CD4-positive, alpha-beta memory T cell (primary cell): Measurements from ENCODE around the gene PDE6A. TPM values are rescaled to one million over a fixed set of nuclear protein-coding genes. Genes with fewer than 3 reads are reported as not detected.

Experiments used
- CTCF ChIA-PET: fragments of 350-600 bp; sonication (Branson Sonifier 250); formaldehyde crosslinking; loops from one replicate; lab custom pipeline; 2021; ENCODE audit warnings: inconsistent platforms; ENCODE audit not compliant: partially characterized antibody; lab: Charles Lee
- POLR2A ChIA-PET: fragments of 350-600 bp; sonication (Branson Sonifier 250); formaldehyde crosslinking; loops from one replicate; lab custom pipeline; 2021; ENCODE audit not compliant: partially characterized antibody; lab: Charles Lee
- DNase-seq, 5 donors: peaks; one replicate each; pipeline versions ENCODE4 v3.0.0 to v3.0.0-alpha.2; 2020 to 2022; ENCODE audit warnings: mixed read lengths in 1 of 5
- H3K27ac ChIP-seq: one replicate; pipeline ENCODE4 v1.7.0; 2013; ENCODE audit warnings: low read depth, low read length
- H3K27me3 ChIP-seq: 2 replicates; pipeline ENCODE4 v1.7.0; 2013; ENCODE audit warnings: mild to moderate bottlenecking, low read length, moderate library complexity; ENCODE audit not compliant: insufficient read depth
- H3K36me3 ChIP-seq: 2 replicates; pipeline ENCODE4 v1.7.0; 2013; ENCODE audit warnings: mild to moderate bottlenecking, low read length, moderate library complexity; ENCODE audit not compliant: insufficient read depth
- H3K4me1 ChIP-seq: 2 replicates; pipeline ENCODE4 v1.7.0; 2013; ENCODE audit warnings: mild to moderate bottlenecking, low read length, moderate library complexity; ENCODE audit not compliant: insufficient read depth
- H3K4me3 ChIP-seq, 2 donors: one replicate each; pipeline ENCODE4 v1.7.0; 2013; ENCODE audit warnings: low read length in 2 of 2, mild to moderate bottlenecking in 1 of 2
- H3K9me3 ChIP-seq, 2 donors: one replicate each; pipeline ENCODE4 v1.7.0; 2013; ENCODE audit warnings: low read length in 2 of 2, control low read depth in 1 of 2; ENCODE audit not compliant: control insufficient read depth in 1 of 2
- H3K27ac Mint-ChIP-seq, 7 donors: one replicate each; pipeline ENCODE4 v1.8.0; 2020 to 2021; ENCODE audit warnings: mixed read lengths in 7 of 7, mild to moderate bottlenecking in 6 of 7, inconsistent platforms in 3 of 7, moderate library complexity in 3 of 7
- H3K27me3 Mint-ChIP-seq, 2 donors: one replicate each; pipeline ENCODE4 v1.8.0; 2020 to 2021; ENCODE audit warnings: mixed read lengths in 2 of 2
- H3K36me3 Mint-ChIP-seq, 2 donors: one replicate each; pipeline ENCODE4 v1.8.0; 2020 to 2021; ENCODE audit warnings: mixed read lengths in 2 of 2, inconsistent platforms in 1 of 2, mild to moderate bottlenecking in 1 of 2
- H3K4me1 Mint-ChIP-seq, 4 donors: one replicate each; pipeline ENCODE4 v1.8.0; 2020 to 2021; ENCODE audit warnings: mixed read lengths in 4 of 4, mild to moderate bottlenecking in 1 of 4
- H3K4me3 Mint-ChIP-seq, 8 donors: one replicate each; pipeline ENCODE4 v1.8.0; 2020 to 2021; ENCODE audit warnings: mixed read lengths in 8 of 8, mild to moderate bottlenecking in 7 of 8, moderate library complexity in 6 of 8, inconsistent platforms in 3 of 8
- H3K9me3 Mint-ChIP-seq, 8 donors: one replicate each; pipeline ENCODE4 v1.8.0; 2020 to 2021; ENCODE audit warnings: mixed read lengths in 8 of 8, mild to moderate bottlenecking in 5 of 8, inconsistent platforms in 3 of 8, moderate library complexity in 1 of 8
- intact Hi-C: fragments of 100-400 bp; cut with micrococcal nuclease; formaldehyde crosslinking; loops from one replicate; pipeline ENCODE4 v1.15.1; 2023
- polyA plus RNA-seq, 2 donors: library from polyadenylated mRNA; unstranded; fragments of 300-500 nt; fragmentation: Illumina TruSeq; gene quantifications; one replicate each; pipeline ENCODE4 v1.2.3, GENCODE V29; 2021
- total RNA-seq, 2 experiments: library from RNA; stranded (reverse); gene quantifications; one replicate each; pipeline ENCODE4 v1.2.3, GENCODE V29; 2021

The PDE6A gene
- total and polyA plus RNA-seq, 4 experiments from 2014 or later: not detected

DNA sequence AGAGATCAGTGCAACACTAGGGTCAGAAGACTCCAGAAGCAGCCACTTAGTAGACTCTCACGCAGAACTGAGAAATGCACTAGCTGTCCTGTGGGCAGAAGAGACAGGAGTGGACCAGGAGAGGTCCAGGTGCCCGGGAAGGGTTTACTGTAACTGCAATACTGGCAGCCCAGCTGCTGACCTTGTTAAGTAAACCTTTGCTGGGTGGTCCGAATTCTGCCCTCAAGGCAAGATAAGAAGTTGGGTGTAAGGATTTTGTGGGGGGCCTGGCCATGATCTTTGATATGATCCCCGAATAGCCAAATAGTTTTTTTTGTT, 91.3 kb downstream of the PDE6A start:
- Mint-ChIP-seq H3K36me3 (peaks cover 8 to 11% of the 10 kb centered on the region in 2 donors), H3K27me3 (no peaks in the 10 kb centered on the region), H3K9me3 (no peaks in the 10 kb centered on the region), H3K27ac (no peak overlapping the region), H3K4me1 (no peaks in the 10 kb centered on the region), H3K4me3 (no peak overlapping the region)
- H3K27me3 ChIP-seq: no peaks in the 10 kb centered on the region
- CTCF ChIA-PET: interaction anchor here (0.8 to 5.6 kb wide), 27 partner anchors 9 to 225 kb away, joined by 3 to 38 read pairs (median 5); no protein-coding TSS in a partner anchor
- H3K36me3 ChIP-seq: no peaks in the 10 kb centered on the region
- no peak overlapping the region for H3K27ac ChIP-seq
- POLR2A ChIA-PET: no interaction called here
- no peak for DNase-seq
- intact Hi-C loops: loop anchor here (1.0 to 2.0 kb wide), 2 partner anchors 18 to 217 kb away; no protein-coding TSS in a partner anchor
- H3K4me3 ChIP-seq: no peak overlapping the region
- no peaks in the 10 kb centered on the region for H3K4me1 ChIP-seq
- no peaks in the 10 kb centered on the region for H3K9me3 ChIP-seq

DNA sequence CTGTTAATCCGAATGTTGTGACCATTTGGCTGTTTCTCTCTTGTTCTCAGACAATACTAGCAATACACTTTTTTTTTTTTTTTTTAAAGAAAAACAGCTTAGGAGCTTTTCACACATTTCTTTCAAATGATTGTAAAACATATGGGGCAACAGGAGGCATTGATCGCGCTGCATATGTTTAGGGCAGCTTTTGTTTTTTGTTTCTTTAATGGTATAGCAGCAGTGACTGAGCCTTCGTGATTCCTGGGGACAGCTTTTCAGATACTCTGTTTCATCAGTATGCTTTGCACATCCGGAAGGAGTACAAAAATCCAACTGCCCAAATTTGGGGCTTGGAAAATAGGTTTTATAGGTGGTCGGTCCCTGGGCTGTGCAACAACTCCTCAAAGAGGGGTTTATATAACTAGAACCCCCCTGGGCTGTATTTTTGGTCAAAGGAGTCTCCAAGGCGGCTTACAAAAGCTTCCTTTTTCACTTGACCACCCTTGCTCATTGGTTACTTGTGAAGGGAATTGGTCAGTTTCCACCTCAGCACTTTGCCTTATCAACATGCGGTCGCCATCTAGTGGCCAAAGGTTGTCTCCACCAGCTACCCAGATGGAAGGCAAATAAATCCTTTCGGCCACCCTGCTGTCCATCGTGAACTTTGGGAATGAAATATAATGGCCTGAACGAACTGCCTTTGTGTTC, 91.8 kb downstream of the PDE6A start:
- H3K36me3 Mint-ChIP-seq: peaks cover 8 to 16% of the 10 kb centered on the region in 2 donors
- no peak overlapping the region for H3K27ac ChIP-seq
- no peaks in the 10 kb centered on the region for H3K4me1 Mint-ChIP-seq
- no peaks in the 10 kb centered on the region for H3K36me3 ChIP-seq
- intact Hi-C loops: loop anchor here (1.0 to 2.0 kb wide), 2 partner anchors 18 to 216 kb away; no protein-coding TSS in a partner anchor
- H3K27me3 ChIP-seq: no peaks in the 10 kb centered on the region
- no peaks in the 10 kb centered on the region for H3K4me1 ChIP-seq
- H3K4me3 Mint-ChIP-seq: no peak overlapping the region
- peak in 3 of 5 donors; percentile 10 to 19 (median 12) for DNase-seq
- H3K9me3 Mint-ChIP-seq: no peaks in the 10 kb centered on the region
- ChIA-PET CTCF (interaction anchor here (0.8 to 5.6 kb wide), 38 partner anchors 9 to 224 kb away, joined by 3 to 38 read pairs (median 4); no protein-coding TSS in a partner anchor), POLR2A (no interaction called here)
- no peaks in the 10 kb centered on the region for H3K27me3 Mint-ChIP-seq
- H3K27ac Mint-ChIP-seq: no peak overlapping the region
- H3K9me3 ChIP-seq: no peaks in the 10 kb centered on the region
- no peak overlapping the region for H3K4me3 ChIP-seq

DNA sequence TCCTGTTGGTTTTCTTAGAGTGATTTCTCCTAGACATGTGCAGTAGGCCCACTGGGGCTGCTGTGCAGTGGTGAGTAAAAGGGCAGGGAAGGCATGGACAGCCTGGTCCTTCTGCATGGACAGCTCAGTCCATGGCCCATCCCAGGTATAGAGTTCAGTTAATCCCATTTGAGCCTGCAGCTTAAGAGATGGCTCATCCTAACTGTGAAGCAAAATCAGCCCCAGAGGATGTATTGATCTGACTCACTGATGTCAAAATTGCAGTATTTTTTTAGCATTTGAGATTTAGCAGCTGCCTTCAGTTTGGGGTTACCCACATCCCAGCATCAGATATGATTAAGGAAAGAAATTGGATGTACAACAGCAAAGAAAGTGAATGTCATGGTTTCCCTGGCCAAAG, 93.4 kb downstream of the PDE6A start:
- no peaks in the 10 kb centered on the region for H3K27me3 ChIP-seq
- Mint-ChIP-seq H3K27ac (peak overlapping the region in 1 of 7 donors; percentile 36), H3K27me3 (no peaks in the 10 kb centered on the region)

DNA sequence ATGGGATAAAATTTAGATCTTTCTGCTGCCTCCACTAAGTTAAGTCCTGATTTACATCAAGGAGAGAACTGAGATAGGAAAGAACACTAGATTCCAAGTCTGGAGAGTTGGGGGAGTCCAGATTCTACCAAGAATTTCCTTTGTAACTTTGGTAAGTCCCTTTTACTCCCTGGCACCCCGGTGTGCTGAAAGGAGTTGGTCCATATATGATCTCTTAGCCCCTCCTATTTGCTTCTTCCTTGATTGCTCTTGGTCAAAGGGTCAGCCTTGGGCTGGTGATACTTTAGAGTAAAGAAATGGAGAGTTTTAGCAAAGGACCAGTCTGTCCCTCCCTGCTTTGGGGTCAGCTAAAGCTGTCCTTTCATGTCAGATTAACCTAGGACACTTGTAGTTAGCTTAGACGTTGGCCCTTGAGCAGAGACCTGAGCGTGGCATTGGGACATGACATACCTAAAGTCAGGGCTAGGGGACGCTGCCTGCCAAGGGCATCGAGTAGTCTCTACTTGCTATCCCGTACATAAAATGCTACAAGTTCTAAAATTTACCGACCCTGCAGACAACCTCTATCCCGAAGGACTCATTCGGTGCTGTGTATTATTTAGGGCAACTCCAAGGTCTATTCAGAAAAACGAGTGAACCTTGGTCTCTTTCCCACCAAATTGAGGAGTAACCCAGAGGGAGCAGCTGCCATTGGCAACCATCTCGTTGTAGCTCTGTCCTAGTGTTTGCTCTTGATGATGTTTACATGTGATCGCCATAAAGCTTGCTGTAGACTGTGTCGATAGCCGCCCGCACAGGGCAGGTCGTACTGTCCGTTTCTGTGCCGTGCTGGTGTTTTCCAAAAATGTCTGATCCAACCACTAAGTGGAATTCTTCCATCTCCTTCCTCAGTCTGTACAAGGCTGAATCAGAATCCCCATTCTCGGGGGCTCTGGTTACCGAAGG, 94.4 kb downstream of the PDE6A start:
- DNase-seq: no peak
- Histone ChIP-seq H3K27ac (no peak overlapping the region), H3K4me3 (no peak overlapping the region), H3K4me1 (no peaks in the 10 kb centered on the region), H3K9me3 (no peaks in the 10 kb centered on the region), H3K36me3 (no peaks in the 10 kb centered on the region), H3K27me3 (no peaks in the 10 kb centered on the region)
- H3K27ac Mint-ChIP-seq: no peak overlapping the region
- no peak overlapping the region for H3K4me3 Mint-ChIP-seq
- no peaks in the 10 kb centered on the region for H3K9me3 Mint-ChIP-seq
- no peaks in the 10 kb centered on the region for H3K27me3 Mint-ChIP-seq
- ChIA-PET POLR2A (no interaction called here), CTCF (interaction anchor here (1.1 to 4.9 kb wide), 11 partner anchors 10 to 210 kb away, joined by 3 to 38 read pairs (median 5); no protein-coding TSS in a partner anchor)
- H3K4me1 Mint-ChIP-seq: no peaks in the 10 kb centered on the region
- peaks cover 21 to 38% of the 10 kb centered on the region in 2 donors for H3K36me3 Mint-ChIP-seq
- intact Hi-C loops: no loop called here

More for the DNA sequence above, 93.4 kb downstream of the PDE6A start:
- Histone ChIP-seq H3K4me1 (no peaks in the 10 kb centered on the region), H3K4me3 (no peak overlapping the region), H3K36me3 (no peaks in the 10 kb centered on the region), H3K27ac (no peak overlapping the region), H3K9me3 (no peaks in the 10 kb centered on the region)
- Mint-ChIP-seq H3K9me3 (no peaks in the 10 kb centered on the region), H3K4me3 (no peak overlapping the region), H3K4me1 (no peaks in the 10 kb centered on the region), H3K36me3 (peaks cover 14 to 31% of the 10 kb centered on the region in 2 donors)
- ChIA-PET POLR2A (no interaction called here), CTCF (interaction anchor here (0.6 to 4.9 kb wide), 9 partner anchors 9 to 215 kb away, joined by 3 to 38 read pairs (median 5); no protein-coding TSS in a partner anchor)
- intact Hi-C loops: no loop called here
- no peak for DNase-seq

DNA sequence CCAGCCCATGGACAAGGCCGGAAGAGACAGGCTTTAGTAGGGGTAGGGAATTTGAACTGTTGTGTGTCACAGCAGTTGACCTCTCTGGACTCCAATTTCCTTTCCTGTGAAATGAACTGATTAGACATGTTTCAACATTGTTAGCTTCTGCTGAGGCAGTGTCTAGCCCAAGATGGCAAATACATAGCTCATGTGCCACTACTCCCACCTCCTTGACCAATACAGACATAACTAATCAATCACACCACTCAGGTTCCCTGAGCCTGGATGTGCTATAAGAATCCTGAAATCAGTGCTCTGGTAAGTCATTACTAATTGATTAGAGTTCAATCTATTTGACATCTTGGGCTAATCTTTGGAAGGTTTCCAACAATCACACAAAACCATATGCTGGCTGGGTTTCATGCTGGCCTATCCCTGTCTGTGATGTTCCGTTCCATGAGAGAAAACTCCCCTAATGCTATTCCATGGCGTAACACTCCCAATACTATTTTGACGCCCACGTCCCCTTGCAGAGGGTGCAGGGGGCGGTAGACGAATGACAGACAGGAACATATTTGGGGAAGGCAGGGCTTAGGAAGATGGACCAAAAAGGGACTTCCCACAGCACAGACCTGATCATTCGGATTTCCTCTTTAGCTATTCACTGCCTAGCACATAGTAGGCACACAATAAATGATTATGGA, 95.2 kb downstream of the PDE6A start:
- ChIA-PET CTCF (interaction anchor here (1.1 to 4.9 kb wide), 9 partner anchors 9 to 158 kb away, joined by 3 to 38 read pairs (median 5); no protein-coding TSS in a partner anchor), POLR2A (no interaction called here)
- Mint-ChIP-seq H3K27me3 (no peaks in the 10 kb centered on the region), H3K9me3 (no peaks in the 10 kb centered on the region), H3K4me3 (no peak overlapping the region), H3K36me3 (peaks cover 25 to 43% of the 10 kb centered on the region in 2 donors), H3K27ac (no peak overlapping the region), H3K4me1 (no peaks in the 10 kb centered on the region)
- H3K36me3 ChIP-seq: no peaks in the 10 kb centered on the region
- H3K4me3 ChIP-seq: no peak overlapping the region
- no peak overlapping the region for H3K27ac ChIP-seq
- no peaks in the 10 kb centered on the region for H3K9me3 ChIP-seq
- intact Hi-C loops: no loop called here
- no peaks in the 10 kb centered on the region for H3K4me1 ChIP-seq
- no peaks in the 10 kb centered on the region for H3K27me3 ChIP-seq
- no peak for DNase-seq

DNA sequence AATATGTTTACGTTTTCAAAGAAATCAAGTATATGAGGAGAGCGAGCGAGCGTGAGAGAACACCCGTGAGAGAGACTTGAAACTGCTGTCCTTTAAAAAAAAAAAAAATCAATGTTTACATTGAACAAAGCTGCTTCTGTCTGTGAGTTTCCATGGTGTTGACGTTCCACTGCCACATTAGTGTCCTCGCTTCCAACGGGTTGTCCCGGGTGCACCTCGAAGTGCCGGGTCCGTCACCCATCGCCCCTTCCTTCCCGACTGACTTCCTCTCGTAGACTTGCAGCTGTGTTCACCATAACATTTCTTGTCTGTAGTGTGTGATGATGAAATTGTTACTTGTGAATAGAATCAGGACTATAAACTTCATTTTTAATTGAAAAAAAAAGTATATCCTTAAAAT, 97.0 kb downstream of the PDE6A start:
- H3K9me3 Mint-ChIP-seq: no peaks in the 10 kb centered on the region
- H3K4me1 Mint-ChIP-seq: no peaks in the 10 kb centered on the region
- DNase-seq: no peak
- ChIA-PET POLR2A (no interaction called here), CTCF (interaction anchor here (1.4 kb wide), 1 partner anchor 144 kb away, joined by 4 read pairs; no protein-coding TSS in a partner anchor)
- no peaks in the 10 kb centered on the region for H3K27me3 ChIP-seq
- H3K9me3 ChIP-seq: no peaks in the 10 kb centered on the region
- H3K27me3 Mint-ChIP-seq: no peaks in the 10 kb centered on the region
- no peaks in the 10 kb centered on the region for H3K36me3 ChIP-seq
- H3K4me3 Mint-ChIP-seq: no peak overlapping the region
- no peak overlapping the region for H3K4me3 ChIP-seq
- intact Hi-C loops: no loop called here
- no peak overlapping the region for H3K27ac ChIP-seq
- no peaks in the 10 kb centered on the region for H3K4me1 ChIP-seq
- H3K36me3 Mint-ChIP-seq: peaks cover 29 to 46% of the 10 kb centered on the region in 2 donors
- peak overlapping the region in 1 of 7 donors; percentile 65 for H3K27ac Mint-ChIP-seq
